Heart left ventricle (tissue), 13 donors: ENCODE measurements around the gene C9orf78.

Experiments used
- POLR2A ChIP-seq, 2 donors: fragments of 450-650 bp; IDR thresholded peaks; one replicate each; pipeline ENCODE4 v1.6.1; 2017; ENCODE audit warnings: antibody characterized with exemption in 2 of 2, mild to moderate bottlenecking in 2 of 2, moderate library complexity in 2 of 2
- TF ChIP-seq, protein P1 (sequence below), 12 donors: fragments of 200-600 bp; sonication (generic) in 4 of 12; IDR thresholded peaks; one replicate each; pipeline versions ENCODE4 v1.5.0 to v1.8.0; 2018 to 2022; ENCODE audit warnings: antibody characterized with exemption in 12 of 12, mild to moderate bottlenecking in 5 of 12
- donor health status: ischemic (EF 13 %, LVEDD 7.1; RV severe dilation, severe dysfunction).
- donor health status: DM: no; HTN: yes; CAD: no.
- donor health status: DM: no; HTN: no; CAD: no.
- donor health status: ischemic (EF 25% LVEDD 6.9; RV normal size, moderate dysfunction).
- donor health status: ischemic (EF 25% LVEDD 5.7; RV mildly dilated, moderate dysfunction).
- donor health status: ischemic (EF 35%, LVEDD 5.7; RV mildly dilated, moderate dysfunction).
- donor health status: nonischemic (EF 11% LVEDD 7.7; RV severe dilation, severe dysfunction).
- donor health status: DM: yes; HTN: yes; CAD: no.
- donor health status: PGD.
- donor health status: ischemic (EF 29% LVEDD 5.4; RV normal size, mild dysfunction).
- donor health status: nonischemic (EF 23%, LVEDD 6.1; RV moderate dilation, normal function).

DNA sequence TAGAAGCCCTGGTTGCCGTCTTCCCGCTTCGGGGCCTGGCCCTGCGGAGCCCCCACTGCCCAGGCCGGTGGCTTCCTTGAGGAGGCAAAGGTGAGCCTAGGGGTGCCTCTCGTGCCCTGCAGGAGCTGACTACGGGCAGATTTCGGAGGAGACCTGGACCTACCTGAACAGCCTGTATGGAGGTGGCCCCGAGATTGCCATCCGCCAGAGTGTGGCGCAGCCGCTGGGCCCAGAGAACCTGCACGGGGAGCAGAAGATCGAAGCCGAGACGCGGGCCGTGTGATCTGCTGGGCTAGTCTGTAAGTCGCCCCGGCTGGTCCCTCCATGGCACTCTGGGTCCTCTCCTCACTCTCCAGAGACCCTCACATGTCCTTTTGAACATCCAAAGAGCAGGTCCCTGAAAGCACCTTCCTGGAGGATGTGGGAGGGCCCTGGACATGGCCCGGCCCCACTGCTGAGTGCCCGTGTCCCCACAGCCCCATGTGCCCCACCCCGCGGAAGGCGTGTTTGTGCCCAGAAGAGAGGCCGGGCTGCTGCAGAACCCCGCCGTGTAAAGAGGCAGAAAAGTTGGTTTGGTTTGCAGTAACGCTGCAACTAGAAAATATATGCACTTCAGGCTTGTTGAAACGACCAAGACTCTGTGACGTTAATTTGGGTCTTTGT, 45.0 kb upstream of the C9orf78 start:
- TF ChIP-seq, protein P1, sequence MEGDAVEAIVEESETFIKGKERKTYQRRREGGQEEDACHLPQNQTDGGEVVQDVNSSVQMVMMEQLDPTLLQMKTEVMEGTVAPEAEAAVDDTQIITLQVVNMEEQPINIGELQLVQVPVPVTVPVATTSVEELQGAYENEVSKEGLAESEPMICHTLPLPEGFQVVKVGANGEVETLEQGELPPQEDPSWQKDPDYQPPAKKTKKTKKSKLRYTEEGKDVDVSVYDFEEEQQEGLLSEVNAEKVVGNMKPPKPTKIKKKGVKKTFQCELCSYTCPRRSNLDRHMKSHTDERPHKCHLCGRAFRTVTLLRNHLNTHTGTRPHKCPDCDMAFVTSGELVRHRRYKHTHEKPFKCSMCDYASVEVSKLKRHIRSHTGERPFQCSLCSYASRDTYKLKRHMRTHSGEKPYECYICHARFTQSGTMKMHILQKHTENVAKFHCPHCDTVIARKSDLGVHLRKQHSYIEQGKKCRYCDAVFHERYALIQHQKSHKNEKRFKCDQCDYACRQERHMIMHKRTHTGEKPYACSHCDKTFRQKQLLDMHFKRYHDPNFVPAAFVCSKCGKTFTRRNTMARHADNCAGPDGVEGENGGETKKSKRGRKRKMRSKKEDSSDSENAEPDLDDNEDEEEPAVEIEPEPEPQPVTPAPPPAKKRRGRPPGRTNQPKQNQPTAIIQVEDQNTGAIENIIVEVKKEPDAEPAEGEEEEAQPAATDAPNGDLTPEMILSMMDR (IDR thresholded peaks at IDR 0.05) = no peak
- no peak for TF ChIP-seq POLR2A (IDR thresholded peaks at IDR 0.05)
